Midbrain (tissue), 1 donor: Measurements from ENCODE around the gene CDH13.

Experiments
- DNase-seq: peaks from one replicate; lab custom pipeline; 2025; lab: John Stamatoyannopoulos, UW

The CDH13 gene

GRCh38 chr16:83619381-83620150 is 992.8 kb downstream of the CDH13 start:
- no peak for DNase-seq

- no peak for DNase-seq
These were observed 995.2 kb downstream of the CDH13 start for GRCh38 chr16:83622010-83622409.

GRCh38 chr16:83623091-83623730 is 996.4 kb downstream of the CDH13 start:
- DNase-seq, result no peak

GRCh38 chr16:83623892-83624291 is 997.1 kb downstream of the CDH13 start:
- no peak for DNase-seq

- no peak for DNase-seq
These were observed 997.8 kb downstream of the CDH13 start for GRCh38 chr16:83624429-83625120.

GRCh38 chr16:83626204-83626603 is 999.4 kb downstream of the CDH13 start:
- DNase-seq, result no peak

GRCh38 chr16:83626676-83627075 is 999.9 kb downstream of the CDH13 start:
- no peak for DNase-seq

GRCh38 chr16:83627996-83628395 is 1001.2 kb downstream of the CDH13 start:
- no peak for DNase-seq

- no peak for DNase-seq
These were observed 1002.7 kb downstream of the CDH13 start for GRCh38 chr16:83629426-83629825.

- DNase-seq, result no peak
These were observed 1003.1 kb downstream of the CDH13 start for GRCh38 chr16:83629836-83630235.

GRCh38 chr16:83630979-83631378 is 1004.2 kb downstream of the CDH13 start:
- no peak for DNase-seq

- no peak for DNase-seq
These were observed 1006.5 kb downstream of the CDH13 start for GRCh38 chr16:83633286-83633685.

- no peak for DNase-seq
These were observed 1021.6 kb downstream of the CDH13 start for GRCh38 chr16:83648347-83648746.

GRCh38 chr16:83651871-83652270 is 1025.1 kb downstream of the CDH13 start:
- no peak for DNase-seq

- no peak for DNase-seq
These were observed 1026.2 kb downstream of the CDH13 start for GRCh38 chr16:83652943-83653342.

GRCh38 chr16:83653785-83654184 is 1027.0 kb downstream of the CDH13 start:
- DNase-seq, result no peak

GRCh38 chr16:83660282-83660681 is 1033.5 kb downstream of the CDH13 start:
- DNase-seq, result no peak

GRCh38 chr16:83661656-83662055 is 1034.9 kb downstream of the CDH13 start:
- no peak for DNase-seq

GRCh38 chr16:83666449-83666848 is 1039.7 kb downstream of the CDH13 start:
- no peak for DNase-seq

- DNase-seq, result no peak
These were observed 1042.7 kb downstream of the CDH13 start for GRCh38 chr16:83669456-83669855.

- DNase-seq, result no peak
These were observed 1048.3 kb downstream of the CDH13 start for GRCh38 chr16:83674931-83675535.

GRCh38 chr16:83676086-83676485 is 1049.3 kb downstream of the CDH13 start:
- no peak for DNase-seq

GRCh38 chr16:83680980-83681379 is 1054.2 kb downstream of the CDH13 start:
- no peak for DNase-seq
